Measurements from ENCODE around the gene LAGE3.

LAGE3 gene

DNA sequence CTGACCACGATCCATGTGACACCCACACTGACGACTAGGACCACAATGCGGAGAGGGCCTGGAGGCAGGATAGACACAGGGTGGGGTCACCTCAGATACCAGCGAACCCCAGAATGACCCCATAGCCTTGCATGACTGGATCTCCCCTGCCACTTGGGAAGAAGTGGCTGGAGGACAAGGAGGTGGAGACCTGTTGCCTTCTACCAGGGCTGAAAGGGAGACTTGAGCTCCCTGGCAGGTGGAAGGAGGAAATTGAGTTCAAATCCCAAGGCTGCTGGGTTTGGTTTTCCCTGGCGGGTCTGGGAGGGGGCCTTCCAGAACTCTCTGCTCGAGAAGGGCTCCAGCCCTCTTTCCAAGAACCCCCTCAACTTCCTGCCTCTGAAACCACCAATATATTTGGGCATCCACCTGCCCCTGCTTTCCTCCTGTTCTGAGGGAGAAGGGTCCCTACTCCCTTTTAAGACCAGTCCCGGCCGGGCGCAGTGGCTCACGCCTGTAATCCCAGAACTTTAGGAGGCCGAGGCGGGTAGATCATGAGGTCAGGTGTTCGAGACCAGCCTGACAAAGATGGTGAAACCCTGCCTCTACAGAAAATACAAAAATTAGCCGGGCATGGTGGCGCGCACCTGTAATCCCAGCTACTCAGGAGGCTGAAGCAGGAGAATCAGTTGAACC, 33.9 kb upstream of the LAGE3 start:
- no peaks in the 10 kb centered on the region for H3K9me2 ChIP-seq (ENCODE audit: low read depth, low read length)
- no peak overlapping the region for H3K4me2 ChIP-seq (ENCODE audit: low read length)
- H3K79me2 ChIP-seq (ENCODE audit: insufficient read depth, low read length) = no peaks in the 10 kb centered on the region
- H4K20me1 ChIP-seq (ENCODE audit: insufficient read depth, low read length) = no peaks in the 10 kb centered on the region
- H3F3A ChIP-seq (ENCODE audit: insufficient read depth, low read length) = no peaks in the 10 kb centered on the region
- peaks cover 14% of the 10 kb centered on the region for H3K36me3 ChIP-seq (ENCODE audit: insufficient read depth, low read length)
- TF ChIP-seq, protein P1, sequence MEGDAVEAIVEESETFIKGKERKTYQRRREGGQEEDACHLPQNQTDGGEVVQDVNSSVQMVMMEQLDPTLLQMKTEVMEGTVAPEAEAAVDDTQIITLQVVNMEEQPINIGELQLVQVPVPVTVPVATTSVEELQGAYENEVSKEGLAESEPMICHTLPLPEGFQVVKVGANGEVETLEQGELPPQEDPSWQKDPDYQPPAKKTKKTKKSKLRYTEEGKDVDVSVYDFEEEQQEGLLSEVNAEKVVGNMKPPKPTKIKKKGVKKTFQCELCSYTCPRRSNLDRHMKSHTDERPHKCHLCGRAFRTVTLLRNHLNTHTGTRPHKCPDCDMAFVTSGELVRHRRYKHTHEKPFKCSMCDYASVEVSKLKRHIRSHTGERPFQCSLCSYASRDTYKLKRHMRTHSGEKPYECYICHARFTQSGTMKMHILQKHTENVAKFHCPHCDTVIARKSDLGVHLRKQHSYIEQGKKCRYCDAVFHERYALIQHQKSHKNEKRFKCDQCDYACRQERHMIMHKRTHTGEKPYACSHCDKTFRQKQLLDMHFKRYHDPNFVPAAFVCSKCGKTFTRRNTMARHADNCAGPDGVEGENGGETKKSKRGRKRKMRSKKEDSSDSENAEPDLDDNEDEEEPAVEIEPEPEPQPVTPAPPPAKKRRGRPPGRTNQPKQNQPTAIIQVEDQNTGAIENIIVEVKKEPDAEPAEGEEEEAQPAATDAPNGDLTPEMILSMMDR (IDR thresholded peaks at IDR 0.05; ENCODE audit: low read length) = no peak
- no peak for TF ChIP-seq EZH2 (IDR thresholded peaks at IDR 0.05; ENCODE audit: borderline replicate concordance, low read length)
- no peak overlapping the region for H3K27ac ChIP-seq (ENCODE audit: low read depth, low read length, poor library complexity, severe bottlenecking)
- peaks cover 13% of the 10 kb centered on the region for H3K4me1 ChIP-seq (ENCODE audit: insufficient read depth, low read length, severe bottlenecking)
- no peaks in the 10 kb centered on the region for H3K27me3 ChIP-seq (ENCODE audit: insufficient read depth, low read length)
- no peaks in the 10 kb centered on the region for H3K9me3 ChIP-seq (ENCODE audit: low read length)
- H3K9ac ChIP-seq (ENCODE audit: low read length) = no peak overlapping the region
- no peak overlapping the region for H2AFZ ChIP-seq (ENCODE audit: low read length)
- no peak overlapping the region for H3K4me3 ChIP-seq (ENCODE audit: low read depth, low read length, poor library complexity, severe bottlenecking)

DNA sequence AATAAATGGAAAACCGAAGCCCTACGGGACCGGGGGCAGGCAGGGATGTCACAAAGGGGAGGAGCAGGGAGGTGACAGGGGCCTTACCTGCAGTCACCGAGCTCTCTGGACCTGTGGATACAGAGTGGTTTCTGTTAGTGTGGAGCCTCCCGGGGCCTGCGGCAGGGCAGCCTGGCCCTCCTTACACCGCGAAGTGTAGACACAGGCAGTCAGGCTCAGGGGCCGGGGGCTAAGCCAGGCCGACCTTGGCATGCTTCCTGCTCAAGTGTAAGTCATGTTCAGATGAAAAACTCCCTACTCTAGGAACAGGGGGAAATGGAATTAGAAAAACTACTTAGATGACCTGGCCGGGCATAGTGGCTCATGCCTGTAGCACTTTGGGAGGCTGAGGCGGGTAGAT, 32.7 kb upstream of the LAGE3 start:
- Histone ChIP-seq H4K20me1 (ENCODE audit: insufficient read depth, low read length) (no peaks in the 10 kb centered on the region), H3K4me3 (ENCODE audit: low read depth, low read length, poor library complexity, severe bottlenecking) (no peak overlapping the region), H3K27ac (ENCODE audit: low read depth, low read length, poor library complexity, severe bottlenecking) (no peak overlapping the region), H3K9ac (ENCODE audit: low read length) (no peak overlapping the region), H3K4me1 (ENCODE audit: insufficient read depth, low read length, severe bottlenecking) (peaks cover 10% of the 10 kb centered on the region), H3K27me3 (ENCODE audit: insufficient read depth, low read length) (no peaks in the 10 kb centered on the region), H3F3A (ENCODE audit: insufficient read depth, low read length) (no peaks in the 10 kb centered on the region), H3K4me2 (ENCODE audit: low read length) (no peak overlapping the region), H3K9me2 (ENCODE audit: low read depth, low read length) (no peaks in the 10 kb centered on the region), H2AFZ (ENCODE audit: low read length) (no peak overlapping the region), H3K9me3 (ENCODE audit: low read length) (no peaks in the 10 kb centered on the region), H3K79me2 (ENCODE audit: insufficient read depth, low read length) (no peaks in the 10 kb centered on the region), H3K36me3 (ENCODE audit: insufficient read depth, low read length) (peaks cover 15% of the 10 kb centered on the region)
- TF ChIP-seq, protein P1 (IDR thresholded peaks at IDR 0.05; ENCODE audit: low read length) = no peak
- no peak for TF ChIP-seq EZH2 (IDR thresholded peaks at IDR 0.05; ENCODE audit: borderline replicate concordance, low read length)

DNA sequence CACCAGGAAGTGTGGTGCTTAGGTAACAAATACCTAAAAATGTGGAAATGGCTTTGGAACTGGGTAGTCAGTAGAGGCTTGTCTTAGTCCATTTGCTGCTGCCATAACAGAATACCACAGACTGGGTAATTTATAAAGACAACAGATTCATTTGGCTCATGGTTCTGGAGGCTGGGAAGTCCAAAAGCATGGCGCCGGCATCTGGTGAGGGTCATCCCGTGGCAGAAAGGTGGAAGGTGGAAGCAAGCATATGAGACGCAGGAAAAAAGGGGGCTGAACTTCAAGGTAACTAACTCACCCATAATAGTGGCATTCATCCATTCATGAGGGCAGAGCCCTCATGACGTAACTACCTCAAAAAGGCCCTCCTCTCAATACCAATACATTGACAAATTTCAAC, 30.4 kb upstream of the LAGE3 start:
- Histone ChIP-seq H3K9me2 (ENCODE audit: low read depth, low read length) (no peaks in the 10 kb centered on the region), H3K9ac (ENCODE audit: low read length) (no peak overlapping the region), H3K27ac (ENCODE audit: low read depth, low read length, poor library complexity, severe bottlenecking) (no peak overlapping the region), H3F3A (ENCODE audit: insufficient read depth, low read length) (no peaks in the 10 kb centered on the region), H3K4me3 (ENCODE audit: low read depth, low read length, poor library complexity, severe bottlenecking) (no peak overlapping the region), H3K36me3 (ENCODE audit: insufficient read depth, low read length) (peaks cover 20% of the 10 kb centered on the region), H3K27me3 (ENCODE audit: insufficient read depth, low read length) (no peaks in the 10 kb centered on the region), H3K4me2 (ENCODE audit: low read length) (no peak overlapping the region), H4K20me1 (ENCODE audit: insufficient read depth, low read length) (no peaks in the 10 kb centered on the region), H3K79me2 (ENCODE audit: insufficient read depth, low read length) (no peaks in the 10 kb centered on the region), H3K4me1 (ENCODE audit: insufficient read depth, low read length, severe bottlenecking) (no peaks in the 10 kb centered on the region), H3K9me3 (ENCODE audit: low read length) (no peaks in the 10 kb centered on the region), H2AFZ (ENCODE audit: low read length) (no peak overlapping the region)
- TF ChIP-seq, protein P1 (IDR thresholded peaks at IDR 0.05; ENCODE audit: low read length) = no peak
- no peak for TF ChIP-seq EZH2 (IDR thresholded peaks at IDR 0.05; ENCODE audit: borderline replicate concordance, low read length)
